Panc1 (cell line): ENCODE measurements around the gene NT5C1B. TPM values are rescaled to one million over a fixed set of nuclear protein-coding genes. Genes with fewer than 3 reads are reported as not detected.

Experiments used
- ATAC-seq: fragments of 200-7000 bp; cut with Tn5 transposase; 2 replicates; pipeline ENCODE4 v1.9.1; 2020; ENCODE audit warnings: mild to moderate bottlenecking, moderate library complexity
- BruUV-seq: library from RNA; stranded (reverse); fragments of 400-500 nt; replicated peaks from 2 replicates; lab custom pipeline; 2021; lab: Mats Ljungman, UMichigan
- CTCF ChIA-PET: fragments of 300-600 bp; sonication (Branson Sonifier 250); formaldehyde crosslinking; loops from one replicate; lab custom pipeline; 2022; ENCODE audit warnings: antibody characterized with exemption; lab: Charles Lee
- POLR2A ChIA-PET: fragments of 300-600 bp; sonication (Branson Sonifier 250); formaldehyde crosslinking; loops from one replicate; lab custom pipeline; 2022; ENCODE audit warnings: antibody characterized with exemption; lab: Charles Lee
- DNase-seq: peaks from one replicate; pipeline ENCODE4 v3.0.0-alpha.2; 2010; ENCODE audit warnings: low read depth, low spot score
- H3K27ac ChIP-seq: 2 replicates; pipeline ENCODE4 v1.5.1; 2011; ENCODE audit warnings: mild to moderate bottlenecking, low read length, inconsistent platforms
- H3K27me3 ChIP-seq: fragments of 200-500 bp; sonication (Bioruptor generic); 2 replicates; pipeline ENCODE4 v1.6.0; 2014; ENCODE audit warnings: low read length, inconsistent platforms; ENCODE audit not compliant: control insufficient read depth, insufficient read depth
- H3K36me3 ChIP-seq: fragments of 200-500 bp; sonication (Bioruptor generic); 2 replicates; pipeline ENCODE4 v1.5.1; 2014; ENCODE audit warnings: inconsistent platforms, mild to moderate bottlenecking, low read length, moderate library complexity; ENCODE audit not compliant: control insufficient read depth, insufficient read depth
- H3K4me1 ChIP-seq: 2 replicates; pipeline ENCODE4 v1.5.1; 2011; ENCODE audit warnings: inconsistent platforms, mild to moderate bottlenecking, low read length, moderate library complexity; ENCODE audit not compliant: control insufficient read depth, insufficient read depth
- H3K4me3 ChIP-seq, 2 experiments: 2 replicates each; pipeline ENCODE4 v1.5.1; 2011 to 2012; ENCODE audit warnings: low read depth in 2 of 2, low read length in 2 of 2, mild to moderate bottlenecking in 2 of 2, inconsistent platforms in 1 of 2, moderate library complexity in 1 of 2
- H3K9me3 ChIP-seq: fragments of 200-500 bp; sonication (Bioruptor generic); 2 replicates; pipeline ENCODE4 v1.5.1; 2014; ENCODE audit warnings: low read depth, mild to moderate bottlenecking, inconsistent platforms, low read length, moderate library complexity; ENCODE audit not compliant: control insufficient read depth, insufficient read depth
- CTCF ChIP-seq: fragments of 450-650 bp; IDR thresholded peaks from 2 replicates; pipeline ENCODE4 v1.5.1; 2017; ENCODE audit warnings: mild to moderate bottlenecking
- POLR2AphosphoS5 ChIP-seq: IDR thresholded peaks from 2 replicates; pipeline ENCODE4 v1.6.1; 2012; ENCODE audit warnings: mild to moderate bottlenecking, low read depth, low read length, moderate library complexity
- SIN3A ChIP-seq: IDR thresholded peaks from 2 replicates; pipeline ENCODE4 v1.6.1; 2012; ENCODE audit warnings: low read depth, mild to moderate bottlenecking, low read length, moderate library complexity, borderline replicate concordance; ENCODE audit not compliant: insufficient read depth
- TCF7L2 ChIP-seq: IDR thresholded peaks from 2 replicates; pipeline ENCODE4 v1.6.1; 2011; ENCODE audit warnings: mild to moderate bottlenecking, low read depth, low read length, inconsistent platforms
- in situ Hi-C: cut with HindIII; loops from 2 replicates; pipeline ENCODE4 v1.10.0; 2016; ENCODE audit warnings: low sequenced_read_pairs, low pct_unique_long_range_greater_than_20kb
- intact Hi-C: fragments of 100-400 bp; cut with micrococcal nuclease; formaldehyde crosslinking; loops from one replicate; pipeline ENCODE4 v1.10.0; 2022; ENCODE audit not compliant: unreplicated experiment
- total RNA-seq: library from RNA; stranded (reverse); gene quantifications from one replicate; pipeline ENCODE4 v1.2.1, GENCODE V29; 2021; ENCODE audit not compliant: unreplicated experiment
- TF ChIP-seq, protein P1 (sequence below), 2 experiments: IDR thresholded peaks; 2 replicates each; pipeline ENCODE4 v1.6.1; 2011 to 2012; ENCODE audit warnings: low read depth in 2 of 2, control low read depth in 1 of 2, low read length in 1 of 2, mild to moderate bottlenecking in 1 of 2, moderate library complexity in 1 of 2; ENCODE audit not compliant: insufficient read depth in 1 of 2

NT5C1B gene
- total RNA-seq, 1 experiment from 2014 or later, result not detected

- no TSS peak for BruUV-seq
- no peak for TF ChIP-seq CTCF
- TF ChIP-seq SIN3A, result no peak
- H3K4me3 ChIP-seq, result no peak overlapping the region
- ChIA-PET CTCF (no interaction called here), POLR2A (no interaction called here)
- no peaks in the 10 kb centered on the region for H3K4me1 ChIP-seq
- DNase-seq, result no peak
- no peaks in the 10 kb centered on the region for H3K9me3 ChIP-seq
- in situ Hi-C loops, result no loop called here
- no peaks in the 10 kb centered on the region for H3K27me3 ChIP-seq
- no peak overlapping the region for H3K27ac ChIP-seq
- no peak for ATAC-seq
- intact Hi-C loops, result no loop called here
- H3K36me3 ChIP-seq, result no peaks in the 10 kb centered on the region
Measured at GRCh38 chr2:18527326-18527725, 62.0 kb downstream of the NT5C1B start.

- Histone ChIP-seq H3K36me3 (no peaks in the 10 kb centered on the region), H3K9me3 (no peaks in the 10 kb centered on the region), H3K4me3 (no peak overlapping the region), H3K4me1 (no peaks in the 10 kb centered on the region), H3K27me3 (no peaks in the 10 kb centered on the region), H3K27ac (no peak overlapping the region)
- TF ChIP-seq POLR2AphosphoS5 (no peak), CTCF (no peak), SIN3A (no peak), TCF7L2 (no peak)
- TF ChIP-seq, protein P1, sequence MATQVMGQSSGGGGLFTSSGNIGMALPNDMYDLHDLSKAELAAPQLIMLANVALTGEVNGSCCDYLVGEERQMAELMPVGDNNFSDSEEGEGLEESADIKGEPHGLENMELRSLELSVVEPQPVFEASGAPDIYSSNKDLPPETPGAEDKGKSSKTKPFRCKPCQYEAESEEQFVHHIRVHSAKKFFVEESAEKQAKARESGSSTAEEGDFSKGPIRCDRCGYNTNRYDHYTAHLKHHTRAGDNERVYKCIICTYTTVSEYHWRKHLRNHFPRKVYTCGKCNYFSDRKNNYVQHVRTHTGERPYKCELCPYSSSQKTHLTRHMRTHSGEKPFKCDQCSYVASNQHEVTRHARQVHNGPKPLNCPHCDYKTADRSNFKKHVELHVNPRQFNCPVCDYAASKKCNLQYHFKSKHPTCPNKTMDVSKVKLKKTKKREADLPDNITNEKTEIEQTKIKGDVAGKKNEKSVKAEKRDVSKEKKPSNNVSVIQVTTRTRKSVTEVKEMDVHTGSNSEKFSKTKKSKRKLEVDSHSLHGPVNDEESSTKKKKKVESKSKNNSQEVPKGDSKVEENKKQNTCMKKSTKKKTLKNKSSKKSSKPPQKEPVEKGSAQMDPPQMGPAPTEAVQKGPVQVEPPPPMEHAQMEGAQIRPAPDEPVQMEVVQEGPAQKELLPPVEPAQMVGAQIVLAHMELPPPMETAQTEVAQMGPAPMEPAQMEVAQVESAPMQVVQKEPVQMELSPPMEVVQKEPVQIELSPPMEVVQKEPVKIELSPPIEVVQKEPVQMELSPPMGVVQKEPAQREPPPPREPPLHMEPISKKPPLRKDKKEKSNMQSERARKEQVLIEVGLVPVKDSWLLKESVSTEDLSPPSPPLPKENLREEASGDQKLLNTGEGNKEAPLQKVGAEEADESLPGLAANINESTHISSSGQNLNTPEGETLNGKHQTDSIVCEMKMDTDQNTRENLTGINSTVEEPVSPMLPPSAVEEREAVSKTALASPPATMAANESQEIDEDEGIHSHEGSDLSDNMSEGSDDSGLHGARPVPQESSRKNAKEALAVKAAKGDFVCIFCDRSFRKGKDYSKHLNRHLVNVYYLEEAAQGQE (IDR thresholded peaks at IDR 0.05; ENCODE audit: insufficient read depth in 1 of 2, low read depth in 2 of 2, low read length in 1 of 2), result no peak
- DNase-seq, result no peak
- in situ Hi-C loops (no loop called here), intact Hi-C loops (no loop called here)
- CTCF ChIA-PET, result no interaction called here
- no peak for ATAC-seq
- no TSS peak for BruUV-seq
- POLR2A ChIA-PET, result no interaction called here
Measured at GRCh38 chr2:18526429-18526828, 62.9 kb downstream of the NT5C1B start.
